Measurements from ENCODE around the gene FAM221B. TPM values are rescaled to one million over a fixed set of nuclear protein-coding genes. Genes with fewer than 3 reads are reported as not detected.
A peak's percentile ranks its signal among the peaks of the same experiment; 100 is the strongest.

Gene FAM221B
- total and polyA plus RNA-seq, 2 donors, result under 0.01 to 0.05 TPM

DNA sequence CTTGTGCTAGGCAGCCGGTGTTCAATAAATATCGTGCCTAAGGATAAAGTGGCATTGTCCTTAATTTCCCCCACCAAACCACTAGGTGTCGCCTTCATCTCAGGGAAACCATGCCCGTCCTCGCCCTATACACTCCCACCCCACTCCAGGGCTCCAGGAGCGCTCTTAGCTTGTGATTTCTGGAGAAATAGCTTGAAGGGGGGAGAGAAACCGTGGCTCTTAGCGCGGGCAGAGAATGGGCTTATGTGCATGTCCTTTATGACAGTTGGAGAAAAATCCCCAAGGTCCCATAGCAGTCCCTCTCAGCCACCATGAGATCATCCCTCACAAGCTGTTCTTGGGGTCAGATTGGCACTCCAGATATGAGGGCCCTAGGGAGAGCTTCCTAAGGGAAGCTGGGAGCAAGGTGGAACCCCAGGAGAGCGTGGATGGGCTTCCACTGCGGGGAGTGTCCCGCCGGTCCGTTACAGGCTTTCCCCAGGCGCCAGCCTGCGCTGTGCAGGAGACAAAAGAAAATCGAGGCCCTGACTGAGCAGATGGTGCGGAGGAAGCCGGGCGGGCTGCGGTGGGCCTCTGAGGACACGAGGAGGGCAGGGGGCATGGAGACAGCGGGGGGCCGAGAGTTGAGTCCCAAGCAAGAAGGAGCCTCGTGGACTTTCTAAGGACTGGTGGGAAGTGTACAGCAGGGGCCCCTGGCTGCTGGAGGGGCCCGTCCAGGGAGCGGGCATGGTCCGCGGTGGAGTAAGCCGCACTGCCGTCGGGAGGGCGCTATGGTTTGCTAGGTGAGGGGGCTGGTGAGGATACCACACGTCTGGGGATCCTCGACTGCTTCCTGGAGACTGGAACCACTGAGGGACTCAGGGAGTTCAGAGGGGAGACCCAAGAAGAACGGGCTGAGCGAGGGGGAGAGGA, 37.9 kb downstream of the FAM221B start:
- DNase-seq (ENCODE audit: low read depth in 6 of 9, low spot score in 9 of 9), result peak; percentile 32 to 81 (median 63)
- Histone ChIP-seq H3K4me3 (ENCODE audit: low read length in 2 of 2) (no peak overlapping the region), H3K36me3 (ENCODE audit: control insufficient read depth in 2 of 2, insufficient read depth in 2 of 2, low read length in 1 of 2) (peaks cover 0 to 9% of the 10 kb centered on the region in 2 donors), H3K27me3 (ENCODE audit: control insufficient read depth in 2 of 2, insufficient read depth in 1 of 2, low read length in 1 of 2) (peaks cover 0 to 12% of the 10 kb centered on the region in 2 donors), H3K4me1 (ENCODE audit: control insufficient read depth in 2 of 2, insufficient read depth in 2 of 2, low read length in 2 of 2) (peaks cover 0 to 6% of the 10 kb centered on the region in 2 donors), H3K27ac (ENCODE audit: low read depth in 1 of 2, low read length in 1 of 2) (no peak overlapping the region), H3K9me3 (ENCODE audit: control insufficient read depth in 2 of 2, insufficient read depth in 1 of 2, low read length in 1 of 2) (no peaks in the 10 kb centered on the region)
- WGBS, result 77% methylated on average over 37 of the region's 37 CpGs

- no peak for DNase-seq (ENCODE audit: low read depth in 6 of 9, low spot score in 9 of 9)
- Histone ChIP-seq H3K27me3 (ENCODE audit: control insufficient read depth in 2 of 2, insufficient read depth in 1 of 2, low read length in 1 of 2) (peaks cover 0 to 12% of the 10 kb centered on the region in 2 donors), H3K9me3 (ENCODE audit: control insufficient read depth in 2 of 2, insufficient read depth in 1 of 2, low read length in 1 of 2) (no peaks in the 10 kb centered on the region), H3K4me1 (ENCODE audit: control insufficient read depth in 2 of 2, insufficient read depth in 2 of 2, low read length in 2 of 2) (peaks cover 0 to 6% of the 10 kb centered on the region in 2 donors), H3K27ac (ENCODE audit: low read depth in 1 of 2, low read length in 1 of 2) (no peak overlapping the region), H3K36me3 (ENCODE audit: control insufficient read depth in 2 of 2, insufficient read depth in 2 of 2, low read length in 1 of 2) (peaks cover 0 to 9% of the 10 kb centered on the region in 2 donors), H3K4me3 (ENCODE audit: low read length in 2 of 2) (no peak overlapping the region)
- WGBS, result 61% methylated on average over 4 of the region's 4 CpGs
Measured at GRCh38 chr9:35790025-35790384, 38.5 kb downstream of the FAM221B start.

- Histone ChIP-seq H3K27me3 (ENCODE audit: control insufficient read depth in 2 of 2, insufficient read depth in 1 of 2, low read length in 1 of 2) (peaks cover 0 to 12% of the 10 kb centered on the region in 2 donors), H3K9me3 (ENCODE audit: control insufficient read depth in 2 of 2, insufficient read depth in 1 of 2, low read length in 1 of 2) (no peaks in the 10 kb centered on the region), H3K4me3 (ENCODE audit: low read length in 2 of 2) (no peak overlapping the region), H3K27ac (ENCODE audit: low read depth in 1 of 2, low read length in 1 of 2) (no peak overlapping the region), H3K4me1 (ENCODE audit: control insufficient read depth in 2 of 2, insufficient read depth in 2 of 2, low read length in 2 of 2) (peaks cover 0 to 6% of the 10 kb centered on the region in 2 donors), H3K36me3 (ENCODE audit: control insufficient read depth in 2 of 2, insufficient read depth in 2 of 2, low read length in 1 of 2) (peaks cover 0 to 9% of the 10 kb centered on the region in 2 donors)
- 93% methylated on average over 2 of the region's 2 CpGs for WGBS
- no peak for DNase-seq (ENCODE audit: low read depth in 6 of 9, low spot score in 9 of 9)
Measured at GRCh38 chr9:35789541-35789940, 39.0 kb downstream of the FAM221B start.

GRCh38 chr9:35783418-35783817, 45.1 kb downstream of the FAM221B start:
- Histone ChIP-seq H3K4me3 (ENCODE audit: low read length in 2 of 2) (no peak overlapping the region), H3K9me3 (ENCODE audit: control insufficient read depth in 2 of 2, insufficient read depth in 1 of 2, low read length in 1 of 2) (no peaks in the 10 kb centered on the region), H3K27me3 (ENCODE audit: control insufficient read depth in 2 of 2, insufficient read depth in 1 of 2, low read length in 1 of 2) (no peaks in the 10 kb centered on the region), H3K36me3 (ENCODE audit: control insufficient read depth in 2 of 2, insufficient read depth in 2 of 2, low read length in 1 of 2) (no peaks in the 10 kb centered on the region), H3K4me1 (ENCODE audit: control insufficient read depth in 2 of 2, insufficient read depth in 2 of 2, low read length in 2 of 2) (no peaks in the 10 kb centered on the region), H3K27ac (ENCODE audit: low read depth in 1 of 2, low read length in 1 of 2) (no peak overlapping the region)
- no peak for DNase-seq (ENCODE audit: low read depth in 6 of 9, low spot score in 9 of 9)

DNA sequence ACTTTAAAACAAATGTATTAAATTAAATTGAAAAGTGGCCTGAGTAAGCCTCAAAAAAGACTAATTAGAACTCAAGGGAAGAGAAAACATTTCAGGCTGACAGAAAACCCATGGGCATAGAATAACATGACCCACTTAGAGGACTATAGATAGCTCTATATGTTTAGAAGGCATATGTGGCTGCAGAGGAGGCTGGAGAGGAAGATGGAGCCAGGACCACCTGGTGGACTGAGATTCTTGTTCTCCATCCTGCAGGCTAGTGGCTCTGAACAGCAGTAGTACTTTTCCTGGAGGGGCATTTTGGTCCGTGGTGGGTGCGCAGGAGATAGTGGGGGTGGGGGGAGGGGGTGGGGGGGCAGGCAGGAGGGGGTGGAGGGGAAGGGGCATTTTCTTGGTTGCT, 47.5 kb downstream of the FAM221B start:
- H3K4me3 ChIP-seq (ENCODE audit: low read length in 2 of 2), result no peak overlapping the region
- WGBS, result 93% methylated on average over 2 of the region's 2 CpGs
- DNase-seq (ENCODE audit: low read depth in 6 of 9, low spot score in 9 of 9), result no peak

GRCh38 chr9:35778496-35778895, 50.0 kb downstream of the FAM221B start:
- Histone ChIP-seq H3K27me3 (ENCODE audit: control insufficient read depth in 2 of 2, insufficient read depth in 1 of 2, low read length in 1 of 2) (no peaks in the 10 kb centered on the region), H3K9me3 (ENCODE audit: control insufficient read depth in 2 of 2, insufficient read depth in 1 of 2, low read length in 1 of 2) (no peaks in the 10 kb centered on the region), H3K27ac (ENCODE audit: low read depth in 1 of 2, low read length in 1 of 2) (no peak overlapping the region), H3K36me3 (ENCODE audit: control insufficient read depth in 2 of 2, insufficient read depth in 2 of 2, low read length in 1 of 2) (no peaks in the 10 kb centered on the region), H3K4me1 (ENCODE audit: control insufficient read depth in 2 of 2, insufficient read depth in 2 of 2, low read length in 2 of 2) (peaks cover 0 to 4% of the 10 kb centered on the region in 2 donors), H3K4me3 (ENCODE audit: low read length in 2 of 2) (no peak overlapping the region)
- no peak for DNase-seq (ENCODE audit: low read depth in 6 of 9, low spot score in 9 of 9)
- 96% methylated on average over 3 of the region's 3 CpGs for WGBS

More for the DNA sequence above, 47.5 kb downstream of the FAM221B start:
- Histone ChIP-seq H3K36me3 (ENCODE audit: control insufficient read depth in 2 of 2, insufficient read depth in 2 of 2, low read length in 1 of 2) (no peaks in the 10 kb centered on the region), H3K27ac (ENCODE audit: low read depth in 1 of 2, low read length in 1 of 2) (no peak overlapping the region), H3K27me3 (ENCODE audit: control insufficient read depth in 2 of 2, insufficient read depth in 1 of 2, low read length in 1 of 2) (no peaks in the 10 kb centered on the region), H3K4me1 (ENCODE audit: control insufficient read depth in 2 of 2, insufficient read depth in 2 of 2, low read length in 2 of 2) (no peaks in the 10 kb centered on the region), H3K9me3 (ENCODE audit: control insufficient read depth in 2 of 2, insufficient read depth in 1 of 2, low read length in 1 of 2) (no peaks in the 10 kb centered on the region)

DNA sequence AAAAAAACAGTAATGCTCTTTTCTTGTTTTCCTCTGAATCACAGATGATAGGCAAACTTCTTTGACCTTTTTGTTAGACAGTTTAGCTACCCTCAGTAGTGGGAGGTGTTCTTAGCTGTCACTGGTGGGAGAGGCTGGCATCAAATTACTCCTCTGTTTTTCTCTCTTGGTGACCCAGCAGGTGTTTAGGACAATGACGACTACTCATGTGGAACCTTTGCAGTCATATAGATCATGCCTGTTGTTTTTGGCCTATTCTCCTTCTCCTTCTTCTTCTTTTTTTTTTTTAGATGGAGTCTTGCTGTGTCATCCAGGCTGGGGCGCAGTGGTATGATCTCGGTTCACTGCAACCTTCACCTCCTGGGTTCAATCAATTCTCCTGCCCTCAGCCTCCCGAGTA, 52.5 kb downstream of the FAM221B start:
- Histone ChIP-seq H3K4me1 (ENCODE audit: control insufficient read depth in 2 of 2, insufficient read depth in 2 of 2, low read length in 2 of 2) (peaks cover 0 to 4% of the 10 kb centered on the region in 2 donors), H3K27me3 (ENCODE audit: control insufficient read depth in 2 of 2, insufficient read depth in 1 of 2, low read length in 1 of 2) (no peaks in the 10 kb centered on the region), H3K4me3 (ENCODE audit: low read length in 2 of 2) (no peak overlapping the region), H3K9me3 (ENCODE audit: control insufficient read depth in 2 of 2, insufficient read depth in 1 of 2, low read length in 1 of 2) (no peaks in the 10 kb centered on the region), H3K36me3 (ENCODE audit: control insufficient read depth in 2 of 2, insufficient read depth in 2 of 2, low read length in 1 of 2) (no peaks in the 10 kb centered on the region), H3K27ac (ENCODE audit: low read depth in 1 of 2, low read length in 1 of 2) (no peak overlapping the region)
- no peak for DNase-seq (ENCODE audit: low read depth in 6 of 9, low spot score in 9 of 9)
- WGBS, result 87% methylated on average over 4 of the region's 4 CpGs

DNA sequence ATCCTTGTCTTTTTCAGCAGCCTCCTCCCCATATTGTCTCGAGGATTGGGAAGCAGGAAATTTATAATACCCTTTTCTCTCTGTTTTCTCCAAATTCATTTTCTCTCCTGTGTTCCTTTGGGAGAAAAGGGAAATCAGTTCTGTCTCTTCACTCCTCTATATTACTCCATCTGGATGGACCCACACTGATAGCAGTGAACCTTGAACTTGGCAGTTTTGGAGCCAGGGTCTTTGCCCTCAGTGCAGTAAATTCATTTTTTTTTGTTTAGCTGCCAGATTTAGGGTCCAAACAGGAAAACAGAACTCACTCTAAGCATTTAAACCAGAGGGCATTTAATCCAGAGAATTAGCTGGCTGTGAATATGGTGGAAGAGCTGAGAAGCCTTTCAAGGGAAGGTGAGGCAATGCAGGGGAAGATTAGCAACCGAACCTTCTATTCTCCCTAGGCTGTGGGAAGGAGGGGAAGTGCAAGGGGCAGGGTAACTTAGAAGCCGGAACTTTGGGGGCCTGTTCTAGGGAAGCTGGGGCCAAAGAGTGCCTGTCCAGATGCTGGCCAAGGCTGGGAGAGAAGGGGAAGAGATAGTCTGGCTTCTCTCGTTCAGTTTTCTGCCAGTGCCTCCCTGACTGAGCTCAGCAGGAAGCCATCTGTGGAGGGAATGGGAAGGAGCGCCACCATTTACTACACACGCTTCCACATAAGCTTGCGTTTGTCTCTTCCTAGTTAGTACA, 53.5 kb downstream of the FAM221B start:
- Histone ChIP-seq H3K36me3 (ENCODE audit: control insufficient read depth in 2 of 2, insufficient read depth in 2 of 2, low read length in 1 of 2) (no peaks in the 10 kb centered on the region), H3K27me3 (ENCODE audit: control insufficient read depth in 2 of 2, insufficient read depth in 1 of 2, low read length in 1 of 2) (no peaks in the 10 kb centered on the region), H3K9me3 (ENCODE audit: control insufficient read depth in 2 of 2, insufficient read depth in 1 of 2, low read length in 1 of 2) (no peaks in the 10 kb centered on the region), H3K4me3 (ENCODE audit: low read length in 2 of 2) (no peak overlapping the region), H3K4me1 (ENCODE audit: control insufficient read depth in 2 of 2, insufficient read depth in 2 of 2, low read length in 2 of 2) (peaks cover 0 to 4% of the 10 kb centered on the region in 2 donors), H3K27ac (ENCODE audit: low read depth in 1 of 2, low read length in 1 of 2) (no peak overlapping the region)
- 69% methylated on average over 7 of the region's 7 CpGs for WGBS
- no peak for DNase-seq (ENCODE audit: low read depth in 6 of 9, low spot score in 9 of 9)

GRCh38 chr9:35771943-35772342, 56.6 kb downstream of the FAM221B start:
- 98% methylated on average over 3 of the region's 3 CpGs for WGBS
- Histone ChIP-seq H3K4me3 (ENCODE audit: low read length in 2 of 2) (no peak overlapping the region), H3K27ac (ENCODE audit: low read depth in 1 of 2, low read length in 1 of 2) (no peak overlapping the region), H3K4me1 (ENCODE audit: control insufficient read depth in 2 of 2, insufficient read depth in 2 of 2, low read length in 2 of 2) (peaks cover 0 to 4% of the 10 kb centered on the region in 2 donors), H3K9me3 (ENCODE audit: control insufficient read depth in 2 of 2, insufficient read depth in 1 of 2, low read length in 1 of 2) (no peaks in the 10 kb centered on the region), H3K36me3 (ENCODE audit: control insufficient read depth in 2 of 2, insufficient read depth in 2 of 2, low read length in 1 of 2) (no peaks in the 10 kb centered on the region), H3K27me3 (ENCODE audit: control insufficient read depth in 2 of 2, insufficient read depth in 1 of 2, low read length in 1 of 2) (no peaks in the 10 kb centered on the region)
- no peak for DNase-seq (ENCODE audit: low read depth in 6 of 9, low spot score in 9 of 9)
